C4-2B (cell line): ENCODE results near the gene FANK1.

Source experiments
- ZFX ChIP-seq: fragments of 450-650 bp; IDR thresholded peaks from 2 replicates; pipeline ENCODE4 v1.6.1; 2017
- TF ChIP-seq, protein P1 (sequence below): fragments of 450-650 bp; conservative IDR thresholded peaks from 2 replicates; pipeline ENCODE4 v1.5.1; 2017; ENCODE audit warnings: mild to moderate bottlenecking

GRCh38 chr10:125933693-125934092, 37.3 kb downstream of the FANK1 start:
- TF ChIP-seq, protein P1, sequence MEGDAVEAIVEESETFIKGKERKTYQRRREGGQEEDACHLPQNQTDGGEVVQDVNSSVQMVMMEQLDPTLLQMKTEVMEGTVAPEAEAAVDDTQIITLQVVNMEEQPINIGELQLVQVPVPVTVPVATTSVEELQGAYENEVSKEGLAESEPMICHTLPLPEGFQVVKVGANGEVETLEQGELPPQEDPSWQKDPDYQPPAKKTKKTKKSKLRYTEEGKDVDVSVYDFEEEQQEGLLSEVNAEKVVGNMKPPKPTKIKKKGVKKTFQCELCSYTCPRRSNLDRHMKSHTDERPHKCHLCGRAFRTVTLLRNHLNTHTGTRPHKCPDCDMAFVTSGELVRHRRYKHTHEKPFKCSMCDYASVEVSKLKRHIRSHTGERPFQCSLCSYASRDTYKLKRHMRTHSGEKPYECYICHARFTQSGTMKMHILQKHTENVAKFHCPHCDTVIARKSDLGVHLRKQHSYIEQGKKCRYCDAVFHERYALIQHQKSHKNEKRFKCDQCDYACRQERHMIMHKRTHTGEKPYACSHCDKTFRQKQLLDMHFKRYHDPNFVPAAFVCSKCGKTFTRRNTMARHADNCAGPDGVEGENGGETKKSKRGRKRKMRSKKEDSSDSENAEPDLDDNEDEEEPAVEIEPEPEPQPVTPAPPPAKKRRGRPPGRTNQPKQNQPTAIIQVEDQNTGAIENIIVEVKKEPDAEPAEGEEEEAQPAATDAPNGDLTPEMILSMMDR = no peak
- no peak for TF ChIP-seq ZFX
